Uterus (tissue), 2 donors: ENCODE results near the gene CACNA2D4.

ENCODE experiments used
- CTCF ChIP-seq, 4 experiments: fragments of 200-600 bp in 2 of 4; fragments of 450-650 bp in 2 of 4; sonication (generic) in 2 of 4; IDR thresholded peaks; one replicate each; pipeline ENCODE4 v1.5.1; 2016 to 2019; ENCODE audit warnings: antibody characterized with exemption in 4 of 4, mild to moderate bottlenecking in 2 of 4, moderate library complexity in 1 of 4
- POLR2A ChIP-seq, 2 donors: fragments of 450-650 bp; IDR thresholded peaks; one replicate each; pipeline ENCODE4 v1.6.1; 2016; ENCODE audit warnings: antibody characterized with exemption in 2 of 2, mild to moderate bottlenecking in 1 of 2, moderate library complexity in 1 of 2

- no peak for TF ChIP-seq CTCF (IDR thresholded peaks at IDR 0.05)
- no peak for TF ChIP-seq POLR2A (IDR thresholded peaks at IDR 0.05)
Observed at GRCh38 chr12:1834186-1834925, 84.1 kb downstream of the CACNA2D4 start.
